NOMO-1 treated with DMSO at 0.1 percent for 48 hours (cell line): ENCODE measurements around the gene PRPF31.
A peak's percentile ranks its signal among the peaks of the same experiment; 100 is the strongest.
"Not testable (repeated sequence)": the region's sequence is repeated elsewhere in the genome, so short reads cannot be mapped to it uniquely, and the experiment has no call there.

ENCODE experiments used
- DNase-seq: peaks from one replicate; lab custom pipeline; 2025; ENCODE audit not compliant: unreplicated experiment; lab: John Stamatoyannopoulos, UW

PRPF31 gene

GRCh38 chr19:54160854-54161253 is 45.3 kb downstream of the PRPF31 start:
- DNase-seq: no peak

- peak; percentile 95 for DNase-seq
Measured at GRCh38 chr19:54162241-54162805, 46.8 kb downstream of the PRPF31 start.

GRCh38 chr19:54162884-54163283 is 47.3 kb downstream of the PRPF31 start:
- no peak for DNase-seq

- no peak for DNase-seq
Measured at GRCh38 chr19:54164369-54165068, 49.0 kb downstream of the PRPF31 start.

GRCh38 chr19:54165222-54165621 is 49.7 kb downstream of the PRPF31 start:
- no peak for DNase-seq

GRCh38 chr19:54168174-54168917 is 52.8 kb downstream of the PRPF31 start:
- DNase-seq: peak; percentile 82

GRCh38 chr19:54169149-54169740 is 53.7 kb downstream of the PRPF31 start:
- DNase-seq: no peak

GRCh38 chr19:54171736-54172431 is 56.3 kb downstream of the PRPF31 start:
- DNase-seq: not testable (repeated sequence)

- peak; percentile 7 for DNase-seq
Measured at GRCh38 chr19:54172471-54173358, 57.2 kb downstream of the PRPF31 start, which contains the start of gene TMC4. Gene TMC4, minus strand, starts transcription at chr19:54173160. Its CDS starts 43 bp downstream, at chr19:54173117.

- no peak for DNase-seq
Measured at GRCh38 chr19:54173359-54173699, 57.8 kb downstream of the PRPF31 start.

- DNase-seq: no peak
Measured at GRCh38 chr19:54173951-54174834, 58.6 kb downstream of the PRPF31 start.

- DNase-seq: no peak
Measured at GRCh38 chr19:54178581-54179261, 63.2 kb downstream of the PRPF31 start.

GRCh38 chr19:54179262-54179852 is 63.8 kb downstream of the PRPF31 start:
- no peak for DNase-seq

- no peak for DNase-seq
Measured at GRCh38 chr19:54179921-54180461, 64.4 kb downstream of the PRPF31 start.

- DNase-seq: no peak
Measured at GRCh38 chr19:54180691-54181091, 65.1 kb downstream of the PRPF31 start.
